ENCODE measurements around the gene KRTAP4-2.
A peak's percentile ranks its signal among the peaks of the same experiment; 100 is the strongest.
"Not testable (repeated sequence)": the region's sequence is repeated elsewhere in the genome, so short reads cannot be mapped to it uniquely, and the experiment has no call there.

Gene KRTAP4-2

DNA sequence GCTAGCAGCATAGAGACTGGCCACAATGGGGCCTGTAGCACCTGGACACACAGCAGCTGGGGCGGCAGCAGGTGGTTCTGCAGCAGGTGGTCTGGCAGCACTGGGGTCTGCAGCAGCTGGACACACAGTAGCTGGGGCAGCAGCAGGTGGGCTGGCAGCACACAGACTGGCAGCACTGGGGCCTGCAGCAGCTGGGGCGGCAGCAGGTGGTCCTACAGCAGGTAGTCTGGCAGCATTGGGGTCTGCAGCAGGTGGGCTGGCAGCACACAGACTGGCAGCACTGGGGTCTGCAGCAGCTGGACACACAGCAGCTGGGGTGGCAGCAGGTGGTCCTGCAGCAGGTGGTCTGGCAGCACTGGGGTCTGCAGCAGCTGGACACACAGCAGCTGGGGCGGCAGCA lies 17.8 kb downstream of the KRTAP4-2 start:
- not testable (repeated sequence) for DNase-seq

DNA sequence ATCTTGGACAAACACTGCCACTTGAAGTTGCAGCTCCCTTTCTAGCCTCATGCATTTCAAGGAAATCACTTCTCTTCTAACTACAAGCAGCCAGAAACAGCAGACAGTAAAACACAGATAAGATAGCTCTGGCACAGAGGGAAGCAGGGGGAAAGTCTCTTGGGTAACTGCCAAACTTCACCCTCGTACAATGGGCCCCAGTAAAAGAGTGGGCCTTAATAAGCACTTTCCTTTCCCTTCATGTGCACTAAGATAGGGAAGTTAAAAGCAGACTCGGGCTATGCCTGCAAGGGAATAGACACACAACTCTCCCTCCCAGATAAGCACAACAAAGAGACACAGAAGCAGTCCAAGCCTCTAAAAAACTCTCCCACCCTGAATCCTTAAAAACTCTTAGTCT lies 24.2 kb downstream of the KRTAP4-2 start:
- DNase-seq, result peak; percentile 64

DNA sequence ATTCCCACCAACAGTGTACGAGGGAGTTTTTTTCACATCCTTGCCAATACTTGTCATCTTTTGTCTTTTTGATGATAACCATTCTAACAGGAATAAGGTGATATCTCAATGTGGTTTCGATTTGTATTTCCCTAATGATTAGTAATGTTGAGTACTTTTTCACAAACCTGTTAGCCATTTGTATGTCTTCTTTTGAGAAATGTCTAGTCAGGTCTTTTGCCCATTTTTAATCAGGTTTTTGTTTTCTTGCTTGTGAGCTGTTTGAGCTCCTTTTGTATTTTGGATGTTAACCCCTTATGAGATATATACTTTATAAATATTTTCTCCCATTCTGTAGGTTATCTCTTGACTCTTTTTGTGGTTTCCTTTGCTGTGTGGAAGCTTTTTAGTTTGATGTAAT lies 26.5 kb downstream of the KRTAP4-2 start:
- DNase-seq, result no peak

DNA sequence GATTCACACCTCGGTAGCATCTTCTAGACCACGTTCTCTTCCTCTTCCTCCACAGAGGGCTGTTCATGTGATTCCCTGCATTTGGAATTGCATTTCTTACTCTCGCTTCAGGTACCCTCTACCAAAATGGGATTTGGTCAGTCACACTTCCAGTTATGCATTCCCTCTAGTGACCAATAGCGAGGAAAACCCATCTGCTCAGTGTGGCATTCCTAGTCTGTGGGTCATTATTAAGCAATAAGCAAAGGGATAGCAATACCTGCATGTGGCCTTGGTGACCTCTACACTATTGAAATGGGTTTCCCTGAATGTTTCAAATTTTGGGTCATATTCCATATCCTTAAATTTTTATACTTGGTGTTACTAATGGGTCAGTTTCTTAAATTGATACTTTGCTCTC lies 28.0 kb downstream of the KRTAP4-2 start:
- DNase-seq, result no peak

DNA sequence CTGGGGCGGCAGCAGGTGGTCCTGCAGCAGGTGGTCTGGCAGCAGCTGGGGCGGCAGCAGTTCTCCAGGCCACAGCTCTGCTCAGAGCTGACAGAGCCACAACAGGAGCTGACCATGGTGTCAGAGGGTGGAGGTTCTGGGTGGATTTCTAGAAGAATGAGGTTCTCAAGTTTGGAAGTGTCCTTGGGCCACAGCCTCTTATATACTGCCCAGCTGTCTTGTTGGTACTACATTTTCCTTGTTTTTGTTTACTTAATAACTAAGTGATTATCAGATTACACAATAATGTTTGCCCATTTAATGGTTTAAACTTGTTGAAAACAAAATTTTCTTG lies 28.4 kb downstream of the KRTAP4-2 start, which contains the start of gene KRTAP4-5:
TSS of gene KRTAP4-5 (minus strand) at position 174 of the 334 bp plus-strand sequence. CDS start at position 116, 58 bp downstream.
- DNase-seq, result no peak

DNA sequence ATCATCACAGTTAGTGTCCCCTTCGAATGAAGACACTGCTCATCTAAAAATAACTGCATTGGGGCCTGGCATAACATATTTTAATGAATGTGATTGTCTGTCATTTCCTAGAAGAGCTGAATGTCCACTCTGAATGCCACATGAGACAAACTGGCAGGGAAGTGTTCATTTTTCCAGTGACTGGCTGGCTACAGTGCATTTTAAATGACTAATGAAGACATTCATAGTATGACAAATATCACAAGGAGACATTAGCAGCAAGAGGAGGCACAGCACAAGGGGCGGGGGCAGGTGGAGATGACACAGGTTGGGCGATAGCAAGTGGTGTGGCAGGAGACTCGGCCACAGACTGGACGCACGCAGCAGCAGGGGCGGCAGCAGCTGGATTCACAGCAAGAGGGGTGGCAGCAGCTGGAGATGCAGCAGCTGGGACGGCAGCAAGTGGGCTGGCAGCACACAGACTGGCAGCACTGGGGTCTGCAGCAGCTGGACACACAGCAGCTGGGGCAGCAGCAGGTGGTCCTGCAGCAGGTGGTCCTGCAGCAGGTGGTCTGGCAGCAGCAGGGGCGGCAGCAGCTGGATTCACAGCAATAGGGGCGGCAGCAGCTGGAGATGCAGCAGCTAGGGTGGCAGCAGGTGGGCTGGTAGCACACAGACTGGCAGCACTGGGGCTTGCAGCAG lies 28.9 kb downstream of the KRTAP4-2 start:
- DNase-seq, result not testable (repeated sequence)

DNA sequence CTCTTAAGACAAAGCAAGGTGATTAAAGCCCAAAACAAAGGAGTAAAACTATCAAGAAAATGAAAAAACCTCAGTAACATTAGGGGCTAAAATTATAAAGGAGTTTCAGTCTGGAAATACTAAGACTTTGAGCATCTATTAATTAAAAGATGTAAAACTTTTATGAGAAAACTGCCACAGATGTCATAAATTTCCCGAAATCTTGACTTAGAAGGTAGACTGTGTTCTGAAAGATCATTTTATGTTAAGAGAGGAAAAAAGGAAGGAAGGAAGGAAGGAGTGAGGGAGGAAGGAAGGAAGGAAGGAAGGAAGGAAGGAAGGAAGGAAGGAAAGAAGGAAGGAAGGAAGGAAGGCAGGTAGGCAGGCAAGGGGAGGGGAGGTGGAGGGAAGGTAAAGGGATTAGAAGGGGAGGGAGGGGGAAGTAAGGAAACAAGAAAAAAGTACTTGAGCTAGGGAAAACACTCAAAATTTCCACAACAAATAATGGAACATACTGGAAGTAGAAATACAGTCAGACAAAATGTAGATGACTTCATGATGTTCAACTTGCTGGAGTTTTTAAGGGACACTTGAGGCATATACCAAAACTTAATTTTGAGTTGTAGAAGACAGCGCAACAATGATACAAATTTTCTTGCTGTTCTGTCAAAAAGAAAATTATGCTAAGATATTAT lies 30.4 kb downstream of the KRTAP4-2 start:
- DNase-seq, result no peak

DNA sequence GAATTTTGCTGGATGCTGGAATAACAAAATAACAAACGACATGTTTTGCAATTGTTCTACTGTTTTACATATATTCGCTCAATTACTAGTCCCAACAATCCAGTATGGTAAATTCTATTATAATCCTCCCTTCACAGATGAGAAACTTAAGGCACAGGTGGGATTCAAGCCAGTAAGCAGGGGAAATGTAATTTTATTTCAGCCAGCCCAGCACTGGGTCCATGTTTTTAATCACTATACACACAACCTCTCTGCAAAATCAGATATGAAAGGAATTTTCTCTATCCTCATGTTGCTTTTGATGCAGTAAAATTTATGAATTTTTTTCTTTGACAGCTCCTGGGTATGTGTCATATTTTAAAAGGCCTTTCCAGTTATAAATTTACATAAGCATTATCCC lies 32.8 kb downstream of the KRTAP4-2 start:
- no peak for DNase-seq

DNA sequence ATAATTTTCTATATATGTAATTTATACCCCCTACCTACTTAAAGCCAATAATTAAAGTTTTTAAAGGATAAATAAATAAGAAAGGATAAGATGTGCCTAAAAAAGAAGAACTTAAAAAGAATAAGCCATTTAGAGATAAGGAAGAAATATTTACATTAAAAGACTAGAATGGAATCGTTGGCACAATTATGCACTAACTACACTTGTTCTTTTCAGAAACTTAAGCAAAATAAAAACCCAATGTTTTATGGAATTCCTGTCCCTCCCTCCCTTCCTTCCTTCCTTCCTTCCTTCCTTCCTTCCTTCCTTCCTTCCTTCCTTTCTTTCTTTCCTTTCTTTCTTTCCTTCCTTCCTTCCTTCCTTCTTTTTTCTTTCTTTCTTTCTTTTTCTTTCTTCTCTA lies 33.2 kb downstream of the KRTAP4-2 start:
- no peak for DNase-seq

DNA sequence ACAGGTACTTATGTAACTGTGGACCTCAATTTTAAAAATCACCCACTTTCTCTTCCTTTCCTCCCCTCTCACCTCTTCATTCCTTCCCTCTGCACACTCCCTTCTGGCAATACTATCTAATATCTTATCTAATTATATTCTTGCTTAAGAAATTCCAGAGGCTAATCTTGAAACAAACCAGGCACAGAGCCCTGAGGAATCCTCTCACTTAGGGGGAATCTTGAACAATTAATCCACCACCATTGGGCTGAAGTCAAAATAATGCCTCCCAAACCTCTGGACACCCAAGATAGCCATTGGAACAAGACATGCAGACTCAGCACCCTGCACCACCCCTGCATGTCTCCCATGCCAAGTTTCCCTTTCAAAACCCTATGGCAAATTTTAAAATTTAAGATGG lies 36.7 kb downstream of the KRTAP4-2 start:
- no peak for DNase-seq

DNA sequence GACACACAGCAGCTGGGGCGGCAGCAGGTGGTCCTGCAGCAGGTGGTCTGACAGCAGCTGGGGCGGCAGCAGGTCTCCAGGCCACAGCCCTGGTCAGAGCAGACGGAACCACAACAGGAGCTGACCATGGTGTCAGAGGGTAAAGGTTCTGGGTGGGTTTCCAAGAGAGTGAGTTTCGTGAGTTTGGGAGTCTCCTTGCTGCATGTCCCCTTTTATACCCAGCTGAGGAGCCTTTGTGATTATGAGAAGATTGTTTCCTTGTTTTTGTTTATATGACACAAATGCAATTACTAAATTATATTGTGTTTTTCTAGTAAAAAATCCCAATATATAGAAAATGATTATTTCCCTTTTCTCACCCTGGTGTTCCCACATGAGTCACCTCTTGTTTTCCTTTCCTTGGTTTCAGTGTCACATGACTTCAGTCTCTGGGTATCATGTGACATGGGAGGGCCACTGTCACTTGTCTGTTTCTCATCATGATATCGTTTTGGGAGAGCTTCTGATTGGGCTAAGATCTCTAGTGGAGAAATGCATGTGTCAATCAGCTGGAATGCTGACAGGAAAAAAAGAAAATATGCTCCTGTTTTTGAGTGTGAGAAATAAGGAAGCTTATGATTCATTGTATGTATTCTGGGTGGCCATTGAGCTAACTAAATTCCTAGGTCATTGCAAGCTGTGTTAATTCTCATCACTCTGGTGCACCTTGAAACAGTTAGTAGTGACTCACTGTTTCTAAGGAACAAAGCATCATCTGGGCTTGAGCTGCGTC lies 37.5 kb downstream of the KRTAP4-2 start, which contains the start of gene KRTAP4-6:
TSS of gene KRTAP4-6 (minus strand) at position 185 of the 772 bp plus-strand sequence. CDS start at position 128, 57 bp downstream.
- DNase-seq, result no peak

DNA sequence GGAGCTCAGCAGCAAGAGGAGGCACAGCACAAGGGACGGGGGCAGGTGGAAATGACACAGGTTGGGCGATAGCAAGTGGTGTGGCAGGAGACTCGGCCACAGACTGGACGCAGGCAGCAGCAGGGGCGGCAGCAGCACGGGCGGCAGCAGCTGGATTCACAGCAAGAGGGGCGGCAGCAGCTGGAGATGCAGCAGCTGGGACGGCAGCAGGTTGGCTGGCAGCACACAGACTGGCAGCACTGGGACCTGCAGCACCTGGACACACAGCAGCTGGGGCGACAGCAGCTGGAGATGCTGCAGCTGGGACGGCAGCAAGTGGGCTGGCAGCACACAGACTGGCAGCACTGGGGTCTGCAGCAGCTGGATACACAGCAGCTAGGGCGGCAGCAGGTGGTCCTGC lies 38.2 kb downstream of the KRTAP4-2 start:
- not testable (repeated sequence) for DNase-seq

DNA sequence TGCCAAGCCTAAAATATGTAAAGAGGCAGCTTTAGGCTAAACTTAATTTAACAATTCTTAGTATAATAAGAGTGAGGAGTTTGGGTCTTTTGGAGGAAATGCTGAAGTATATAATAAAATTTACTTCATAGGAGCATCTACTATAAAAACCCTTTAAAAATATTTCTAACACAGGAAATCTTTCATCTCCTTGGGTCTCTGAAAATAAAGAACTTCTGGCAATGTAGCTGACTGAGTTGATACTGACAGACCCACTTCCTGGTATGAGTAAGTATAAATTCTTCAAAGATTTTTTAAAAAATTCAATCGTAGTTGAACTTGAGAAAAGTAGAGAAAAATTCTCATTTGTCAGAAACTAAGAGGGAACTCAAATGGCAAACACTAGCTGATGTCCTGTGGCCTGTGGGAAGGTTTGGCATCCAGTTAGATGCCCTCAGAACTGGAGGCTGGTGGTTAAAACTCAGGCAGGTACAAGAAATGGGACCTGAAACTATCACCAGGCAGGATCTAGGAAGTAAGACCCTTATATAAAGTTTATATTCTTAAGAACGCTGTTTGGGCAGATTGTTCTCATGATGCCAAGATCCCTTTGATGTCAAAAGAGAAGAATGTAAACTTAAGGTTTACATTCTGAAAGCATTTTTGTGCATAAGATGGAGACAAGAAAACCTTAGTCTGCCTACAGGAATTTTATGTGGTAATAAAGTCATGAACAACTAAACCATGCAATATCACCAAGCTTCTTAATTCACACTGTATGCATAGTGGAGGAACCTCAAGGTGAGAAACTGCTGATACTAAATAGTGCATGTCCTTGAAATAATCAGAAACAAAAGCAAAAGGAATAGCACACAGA lies 43.9 kb downstream of the KRTAP4-2 start:
- no peak for DNase-seq

DNA sequence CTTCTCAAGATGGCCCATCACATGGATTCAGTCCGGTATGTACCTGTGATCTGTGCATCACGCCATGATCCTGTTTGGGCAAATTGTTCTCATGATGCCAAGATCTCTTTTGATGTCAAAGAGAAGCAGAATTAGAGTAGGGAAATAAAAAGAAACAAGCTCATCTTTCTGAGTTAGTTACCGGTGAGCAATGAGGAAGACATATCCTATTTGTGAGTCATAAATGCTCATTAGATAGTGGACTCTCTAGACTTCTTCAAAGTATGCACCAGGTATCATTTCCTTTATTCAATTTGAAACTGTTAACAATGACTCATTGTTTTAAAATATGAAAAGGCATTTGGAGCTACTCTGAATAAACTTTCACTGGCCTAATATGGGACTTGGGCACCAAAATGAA lies 46.0 kb downstream of the KRTAP4-2 start:
- DNase-seq, result no peak

Data from OCI-M1 (cell line).